Measurements from ENCODE around the gene MRPL21.

Gene MRPL21

DNA sequence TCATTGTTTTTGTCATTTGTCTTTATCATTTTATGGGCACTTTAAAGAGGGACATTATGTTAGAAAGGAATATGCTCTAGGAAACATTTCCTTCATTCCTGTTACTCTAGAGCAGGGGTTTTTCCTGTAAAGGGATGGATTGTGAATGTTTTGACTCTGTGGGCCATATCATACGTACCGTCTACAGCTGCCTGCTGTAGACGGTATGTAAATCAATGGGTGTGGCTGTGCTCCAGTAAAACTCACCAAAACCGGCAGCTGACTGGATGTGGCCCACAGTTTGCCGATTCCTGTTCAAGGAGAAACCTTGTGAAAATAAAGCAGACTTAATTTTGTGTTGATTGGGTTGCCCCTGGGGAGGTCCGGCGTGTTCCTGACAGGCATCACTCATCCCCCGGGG is 7.3 kb upstream of the MRPL21 start:
- TF ChIP-seq, protein P1, sequence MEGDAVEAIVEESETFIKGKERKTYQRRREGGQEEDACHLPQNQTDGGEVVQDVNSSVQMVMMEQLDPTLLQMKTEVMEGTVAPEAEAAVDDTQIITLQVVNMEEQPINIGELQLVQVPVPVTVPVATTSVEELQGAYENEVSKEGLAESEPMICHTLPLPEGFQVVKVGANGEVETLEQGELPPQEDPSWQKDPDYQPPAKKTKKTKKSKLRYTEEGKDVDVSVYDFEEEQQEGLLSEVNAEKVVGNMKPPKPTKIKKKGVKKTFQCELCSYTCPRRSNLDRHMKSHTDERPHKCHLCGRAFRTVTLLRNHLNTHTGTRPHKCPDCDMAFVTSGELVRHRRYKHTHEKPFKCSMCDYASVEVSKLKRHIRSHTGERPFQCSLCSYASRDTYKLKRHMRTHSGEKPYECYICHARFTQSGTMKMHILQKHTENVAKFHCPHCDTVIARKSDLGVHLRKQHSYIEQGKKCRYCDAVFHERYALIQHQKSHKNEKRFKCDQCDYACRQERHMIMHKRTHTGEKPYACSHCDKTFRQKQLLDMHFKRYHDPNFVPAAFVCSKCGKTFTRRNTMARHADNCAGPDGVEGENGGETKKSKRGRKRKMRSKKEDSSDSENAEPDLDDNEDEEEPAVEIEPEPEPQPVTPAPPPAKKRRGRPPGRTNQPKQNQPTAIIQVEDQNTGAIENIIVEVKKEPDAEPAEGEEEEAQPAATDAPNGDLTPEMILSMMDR (IDR thresholded peaks at IDR 0.05; ENCODE audit: low read depth, low read length), result no peak
- no peak for DNase-seq
- Histone ChIP-seq H3K9me3 (no peaks in the 10 kb centered on the region), H3K4me3 (ENCODE audit: low read depth, low read length) (no peak overlapping the region), H3K4me1 (no peaks in the 10 kb centered on the region), H3K36me3 (peaks cover 66% of the 10 kb centered on the region), H3K27me3 (no peaks in the 10 kb centered on the region)

DNA sequence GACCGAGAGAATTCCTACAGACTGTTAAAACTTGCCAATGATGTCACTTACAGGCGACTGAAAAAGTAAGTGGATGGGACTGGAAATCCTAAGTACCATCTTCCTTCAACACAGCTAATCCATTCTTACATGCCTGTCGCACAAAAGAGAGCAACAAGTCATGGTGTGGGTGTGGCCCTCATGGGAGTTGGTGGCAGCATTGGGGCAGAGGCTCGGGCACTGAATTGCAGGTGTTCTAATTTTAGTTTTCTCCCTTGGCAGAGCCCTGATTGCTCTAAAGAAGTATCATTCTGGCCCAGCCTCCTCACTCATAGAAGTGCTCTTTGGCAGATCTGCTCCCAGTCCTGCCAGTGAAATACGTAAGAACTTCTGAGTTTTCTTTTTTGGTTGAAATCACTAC is 4.6 kb upstream of the MRPL21 start:
- Histone ChIP-seq H3K9me3 (no peaks in the 10 kb centered on the region), H3K4me3 (ENCODE audit: low read depth, low read length) (no peak overlapping the region), H3K27me3 (no peaks in the 10 kb centered on the region), H3K36me3 (peaks cover 51% of the 10 kb centered on the region), H3K4me1 (peaks cover 3% of the 10 kb centered on the region; the same call in 1 of the 2 replicates)
- DNase-seq, result no peak
- TF ChIP-seq, protein P1 (IDR thresholded peaks at IDR 0.05; ENCODE audit: low read depth, low read length), result no peak

DNA sequence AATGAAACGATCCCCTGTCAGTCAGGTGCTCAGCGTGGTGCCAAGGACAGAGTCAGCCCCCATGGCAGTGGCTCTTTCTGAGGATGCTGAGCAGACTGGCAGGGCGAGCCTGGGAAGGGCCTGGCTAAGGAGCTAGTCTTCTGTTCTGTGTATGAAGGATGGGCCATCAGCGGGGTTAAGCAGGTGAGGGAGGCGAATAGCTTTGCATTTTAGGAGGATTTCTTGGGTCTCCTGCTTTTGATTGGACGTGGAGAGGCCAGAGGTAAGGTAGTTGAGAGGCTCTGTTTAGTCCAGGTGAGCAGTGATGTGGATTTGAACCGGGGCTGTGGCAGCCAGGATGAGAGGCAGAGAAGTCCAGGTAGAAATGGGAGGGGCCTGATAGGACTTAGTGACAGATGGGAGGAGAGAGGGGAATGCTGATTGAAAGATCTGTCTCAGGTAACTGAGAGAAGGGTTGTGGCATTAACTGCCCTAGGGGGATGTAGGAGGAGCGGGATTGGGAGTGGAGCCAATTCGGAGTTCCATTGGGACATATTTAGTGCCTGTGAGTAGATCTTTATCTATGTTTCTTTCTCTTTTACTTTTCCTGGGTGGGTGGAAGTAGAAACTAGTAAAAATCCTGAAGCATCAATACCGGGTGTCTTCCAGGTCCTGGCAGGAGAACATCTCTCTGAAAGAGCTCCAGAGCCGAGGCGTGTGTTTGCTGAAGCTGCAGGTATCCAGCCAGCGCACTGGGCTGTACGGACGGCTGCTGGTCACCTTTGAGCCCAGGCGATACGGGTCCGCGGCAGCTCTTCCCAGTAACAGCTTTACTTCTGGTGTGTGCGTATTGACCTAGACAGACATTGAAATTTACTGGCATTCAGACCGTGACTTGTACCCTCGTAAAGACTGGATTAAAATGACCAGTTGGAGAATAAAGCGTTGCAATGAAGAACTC is 2.1 kb upstream of the MRPL21 start:
- Histone ChIP-seq H3K4me1 (peaks cover 3% of the 10 kb centered on the region; the same call in 1 of the 2 replicates), H3K27me3 (no peaks in the 10 kb centered on the region), H3K9me3 (no peaks in the 10 kb centered on the region), H3K4me3 (ENCODE audit: low read depth, low read length) (peak overlapping the region; percentile 100), H3K36me3 (peaks cover 33% of the 10 kb centered on the region)
- no peak for DNase-seq
- TF ChIP-seq, protein P1 (IDR thresholded peaks at IDR 0.05; ENCODE audit: low read depth, low read length), result no peak

DNA sequence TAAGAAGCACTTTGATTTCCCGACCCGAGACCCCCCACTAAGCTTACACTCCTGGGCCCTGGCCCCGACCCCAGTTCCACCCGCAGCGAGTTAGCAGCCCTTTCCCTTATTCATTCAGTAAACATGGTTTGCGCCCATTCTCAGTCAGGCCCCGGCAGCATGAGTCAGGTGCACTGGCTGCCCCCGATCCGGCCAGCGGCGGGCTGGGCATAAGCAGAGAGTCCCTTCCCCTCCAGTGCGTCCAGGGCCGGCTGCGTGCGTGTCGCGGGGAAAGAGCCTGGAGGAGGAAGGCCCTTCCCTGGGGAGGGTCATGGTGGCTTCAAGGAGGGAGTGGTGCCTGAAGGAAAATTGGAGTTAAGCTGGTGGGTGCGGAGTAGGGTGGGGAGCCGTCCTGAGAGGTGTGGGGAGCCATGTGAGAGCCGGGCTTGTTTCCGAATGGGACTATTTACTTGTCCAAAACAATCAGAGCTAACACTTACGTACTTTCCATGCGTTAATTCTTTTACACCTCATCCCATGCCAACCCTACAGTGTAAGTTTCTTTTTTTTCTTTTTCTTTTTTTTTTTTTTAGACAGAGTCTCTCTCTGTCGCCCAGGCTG is 716 bp upstream of the MRPL21 start:
- TF ChIP-seq, protein P1 (IDR thresholded peaks at IDR 0.05; ENCODE audit: low read depth, low read length), result no peak
- Histone ChIP-seq H3K27me3 (no peaks in the 10 kb centered on the region), H3K9me3 (no peaks in the 10 kb centered on the region), H3K36me3 (peaks cover 29% of the 10 kb centered on the region), H3K4me3 (ENCODE audit: low read depth, low read length) (peak overlapping the region; percentile 100), H3K4me1 (peaks cover 3% of the 10 kb centered on the region; the same call in 1 of the 2 replicates)
- peak; percentile 27 for DNase-seq

DNA sequence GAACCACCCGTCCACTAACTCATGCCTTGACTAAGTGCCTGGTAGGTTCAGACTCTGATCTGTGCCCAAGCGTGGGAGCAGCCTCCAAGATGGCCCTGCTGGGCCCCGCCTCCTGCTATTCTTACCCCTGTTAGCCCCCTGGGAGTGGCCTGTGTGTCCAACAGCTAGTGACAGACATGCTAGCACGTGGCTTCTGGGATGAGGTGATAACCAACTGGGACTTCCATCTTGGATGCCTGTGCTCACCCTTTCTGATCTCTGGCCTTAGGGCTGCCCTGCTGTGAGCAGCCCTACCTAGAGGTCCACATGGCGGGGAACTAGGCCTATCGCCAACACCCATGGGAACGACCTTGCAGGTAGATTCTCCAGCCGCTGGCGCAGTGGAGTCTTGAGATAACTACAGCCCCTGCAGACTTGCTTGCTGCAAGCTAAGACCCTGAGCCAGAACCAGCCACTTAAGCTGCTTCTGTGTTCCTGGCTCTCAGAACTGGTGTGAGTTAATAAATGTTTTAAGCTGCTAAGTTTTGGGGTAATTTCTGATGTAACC is 2.7 kb downstream of the MRPL21 start:
- no peak for DNase-seq
- TF ChIP-seq, protein P1 (IDR thresholded peaks at IDR 0.05; ENCODE audit: low read depth, low read length), result no peak
- H3K4me3 ChIP-seq (ENCODE audit: low read depth, low read length), result no peak overlapping the region
- no peaks in the 10 kb centered on the region for H3K27me3 ChIP-seq
- H3K36me3 ChIP-seq, result peaks cover 42% of the 10 kb centered on the region
- H3K9me3 ChIP-seq, result no peaks in the 10 kb centered on the region
- H3K4me1 ChIP-seq, result peaks cover 3% of the 10 kb centered on the region; the same call in 1 of the 2 replicates
